Islet precursor cell (in vitro differentiated cells): ENCODE data around the gene VCP.
"Not testable (repeated sequence)": the region's sequence is repeated elsewhere in the genome, so short reads cannot be mapped to it uniquely, and the experiment has no call there.

Source experiments
- DNase-seq: peaks from one replicate; pipeline ENCODE4 v3.0.0-alpha.2; 2018

Gene VCP

DNA sequence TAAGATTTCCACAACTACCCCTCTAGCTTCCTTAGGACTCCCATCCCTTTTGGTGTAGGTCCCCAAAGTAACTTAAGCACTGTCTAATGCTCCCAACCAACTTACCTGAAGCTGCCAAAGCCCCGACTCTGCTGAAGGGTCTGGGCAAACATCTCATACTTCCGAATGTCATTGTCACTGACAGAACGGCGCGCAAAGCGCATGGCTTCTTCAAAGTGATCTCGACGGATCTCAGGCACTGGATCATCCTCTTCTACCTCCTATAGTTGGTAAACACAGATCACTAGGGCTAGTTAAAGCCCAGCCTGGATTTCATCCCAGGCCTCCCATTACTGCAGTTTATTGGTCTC is 15.2 kb downstream of the VCP start:
- no peak for DNase-seq

GRCh38 chr9:35056571-35057270 is 15.7 kb downstream of the VCP start:
- no peak for DNase-seq

DNA sequence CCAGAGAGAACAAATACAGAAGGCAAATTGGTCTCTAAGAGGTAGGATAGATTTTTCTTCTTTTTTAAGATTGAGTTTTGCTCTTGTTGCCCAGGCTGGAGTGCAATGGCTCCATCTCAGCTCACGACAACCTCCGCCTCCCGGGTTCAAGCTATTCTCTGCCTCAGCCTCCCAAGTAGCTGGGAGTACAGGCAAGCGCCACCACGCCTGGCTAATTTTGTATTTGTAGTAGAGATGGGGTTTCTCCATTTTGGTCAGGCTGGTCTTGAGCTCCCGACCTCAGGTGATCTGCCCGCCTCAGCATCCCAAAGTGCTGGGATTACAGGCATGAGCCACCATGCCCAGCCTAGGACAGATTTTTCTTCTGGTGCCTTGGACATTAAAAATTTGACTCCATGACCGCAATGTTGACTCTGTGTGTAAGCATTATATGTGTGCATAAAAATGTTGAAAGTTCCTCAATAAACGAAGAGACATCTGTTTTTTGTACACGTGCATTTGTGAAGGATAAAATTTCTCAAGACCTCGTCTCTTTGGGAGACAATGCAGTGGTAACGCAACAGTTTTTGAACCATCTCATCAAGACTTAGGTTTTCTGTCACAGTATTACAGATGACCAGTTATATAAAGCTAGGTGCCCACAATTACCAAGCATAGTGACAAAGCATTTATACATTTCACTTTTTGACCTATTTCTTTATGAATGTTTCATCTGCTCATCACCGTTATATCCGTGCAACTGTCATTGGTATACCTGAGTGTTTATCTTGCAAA is 17.4 kb downstream of the VCP start:
- no peak for DNase-seq

- DNase-seq: no peak
Observed at GRCh38 chr9:35054185-35054835, 18.1 kb downstream of the VCP start.

DNA sequence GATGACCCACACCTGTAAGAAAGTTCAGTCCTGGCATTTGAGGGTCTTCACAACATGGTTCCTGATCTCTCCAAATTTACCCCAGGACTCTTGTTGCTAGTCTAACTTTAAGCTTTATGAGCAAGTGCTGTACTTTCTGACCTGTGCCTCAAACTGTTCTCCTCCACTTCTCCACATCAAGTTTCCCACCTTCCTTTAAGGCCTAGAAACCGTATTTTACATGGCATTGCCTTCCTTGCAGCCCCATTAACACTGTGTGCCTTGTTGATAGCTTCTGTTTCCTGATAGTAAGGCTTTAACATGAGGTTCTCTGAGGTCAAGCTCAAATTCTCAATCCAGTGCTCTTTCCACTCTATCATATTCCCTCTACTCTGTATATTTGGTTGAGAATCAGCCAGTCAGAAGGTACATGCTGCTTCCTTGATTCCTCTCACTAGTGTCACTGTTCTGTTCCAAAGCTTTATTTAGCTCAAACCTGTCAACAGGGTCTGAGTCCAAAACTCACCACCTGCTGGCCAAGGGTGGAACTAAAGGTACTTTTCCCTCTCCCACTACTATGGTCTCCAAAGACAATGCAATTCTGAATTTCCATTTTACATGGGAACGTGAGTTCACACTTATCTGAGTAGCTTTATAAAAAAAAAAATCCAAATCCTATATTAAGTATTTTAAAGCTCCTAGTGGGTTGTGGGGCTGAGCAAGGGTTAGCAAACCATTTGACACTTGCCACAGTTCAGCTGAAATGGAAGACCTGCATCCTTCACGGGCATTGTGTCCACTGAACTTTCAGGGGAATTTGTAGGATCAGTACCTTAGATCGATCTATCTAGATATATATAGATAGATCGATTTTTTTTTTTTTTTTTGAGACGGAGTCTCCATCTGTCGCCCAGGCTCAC is 21.1 kb downstream of the VCP start:
- DNase-seq: no peak

DNA sequence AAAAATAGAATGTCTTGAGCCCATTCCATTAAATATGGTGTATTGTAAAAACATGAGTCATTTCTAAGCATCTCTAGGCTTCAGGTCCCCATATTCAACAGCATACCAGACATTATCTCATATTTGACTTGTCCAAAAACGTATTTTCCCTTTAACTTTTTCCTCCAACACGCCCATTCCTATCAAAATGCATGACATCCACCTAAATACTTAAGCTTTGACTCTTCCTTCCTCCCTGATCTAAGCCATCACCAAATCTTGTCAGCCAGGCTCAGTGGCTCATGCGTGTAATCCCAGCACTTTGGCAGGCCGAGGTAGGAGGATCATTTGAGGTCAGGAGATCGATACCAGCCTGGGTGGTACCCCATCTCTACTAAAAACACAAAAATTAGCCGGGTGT is 23.9 kb downstream of the VCP start:
- no peak for DNase-seq

DNA sequence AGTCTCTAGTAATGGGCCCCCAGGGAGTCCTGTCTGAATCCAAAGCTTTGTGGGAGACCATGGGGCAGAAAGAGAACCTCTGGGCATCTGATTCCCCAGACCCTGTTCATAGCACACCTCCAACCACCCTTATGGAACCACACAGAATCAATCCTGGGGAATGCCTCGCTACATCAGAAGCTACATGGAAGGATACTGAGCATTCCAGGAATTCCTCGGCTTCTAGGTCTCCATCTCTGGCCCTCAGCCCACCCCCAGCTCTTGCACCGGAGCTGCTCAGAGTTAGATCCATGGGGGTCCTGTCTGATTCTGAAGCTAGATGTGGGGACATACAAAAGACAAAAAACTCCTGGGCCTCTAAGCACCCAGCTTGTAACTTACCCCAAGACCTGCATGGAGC is 28.4 kb downstream of the VCP start:
- DNase-seq: no peak

DNA sequence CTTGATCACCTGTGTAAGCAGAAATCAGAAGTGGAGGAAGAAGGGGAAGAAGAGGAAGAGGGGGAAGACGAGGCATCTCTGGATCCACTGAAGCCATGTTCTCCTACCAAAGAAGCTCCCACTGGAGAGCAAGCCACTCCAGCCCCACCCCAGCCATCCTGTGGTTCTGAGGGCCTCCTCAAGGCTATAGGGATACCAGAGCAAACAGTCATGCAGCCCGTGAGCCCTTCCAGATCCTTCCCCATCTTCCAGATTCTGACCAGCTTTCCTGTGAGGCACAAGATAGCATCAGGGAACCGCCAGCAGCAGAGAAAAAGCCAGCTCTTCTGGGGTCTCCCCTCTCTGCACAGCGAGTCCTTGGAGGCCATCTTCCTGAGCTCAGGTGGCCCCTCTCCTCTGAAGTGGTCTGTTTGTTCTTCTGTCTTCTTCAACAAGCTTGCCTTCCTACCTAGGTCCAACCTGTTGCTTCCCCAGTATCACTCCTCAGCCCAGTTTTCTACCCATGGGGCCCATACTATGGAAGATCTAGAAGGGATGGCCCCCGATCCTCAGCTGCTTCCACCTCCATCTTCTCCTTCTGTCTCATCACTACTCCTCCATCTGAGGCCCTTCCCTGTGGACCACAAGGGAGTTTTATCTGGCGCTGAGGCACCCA is 29.4 kb downstream of the VCP start:
- DNase-seq: no peak

GRCh38 chr9:35042081-35042604 is 30.3 kb downstream of the VCP start:
- DNase-seq: no peak

GRCh38 chr9:35035851-35036701 is 36.3 kb downstream of the VCP start:
- peak; percentile 68 for DNase-seq

GRCh38 chr9:35033101-35033500 is 39.3 kb downstream of the VCP start:
- no peak for DNase-seq

DNA sequence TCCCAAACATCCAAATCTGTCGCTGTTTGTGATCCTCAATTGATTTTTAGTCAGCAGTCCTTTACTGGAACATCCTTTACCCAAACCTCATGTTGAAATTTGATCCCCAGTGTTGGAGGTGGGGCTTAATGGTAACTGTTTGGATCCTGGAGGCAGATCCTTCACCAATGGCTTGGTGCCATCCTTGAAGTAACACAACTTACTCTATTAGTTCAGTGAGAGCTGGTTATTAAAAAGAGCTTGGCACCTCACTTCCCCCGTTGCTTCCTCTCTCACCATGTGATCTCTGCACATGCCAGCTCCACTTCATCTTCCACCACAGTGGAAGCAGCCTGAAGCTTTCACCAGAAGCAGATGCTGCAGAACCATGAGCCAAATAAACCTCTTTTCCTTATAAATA is 42.6 kb downstream of the VCP start:
- no peak for DNase-seq

- DNase-seq: no peak
Observed at GRCh38 chr9:35029241-35029640, 43.2 kb downstream of the VCP start.

GRCh38 chr9:35028341-35028740 is 44.1 kb downstream of the VCP start:
- DNase-seq: no peak

DNA sequence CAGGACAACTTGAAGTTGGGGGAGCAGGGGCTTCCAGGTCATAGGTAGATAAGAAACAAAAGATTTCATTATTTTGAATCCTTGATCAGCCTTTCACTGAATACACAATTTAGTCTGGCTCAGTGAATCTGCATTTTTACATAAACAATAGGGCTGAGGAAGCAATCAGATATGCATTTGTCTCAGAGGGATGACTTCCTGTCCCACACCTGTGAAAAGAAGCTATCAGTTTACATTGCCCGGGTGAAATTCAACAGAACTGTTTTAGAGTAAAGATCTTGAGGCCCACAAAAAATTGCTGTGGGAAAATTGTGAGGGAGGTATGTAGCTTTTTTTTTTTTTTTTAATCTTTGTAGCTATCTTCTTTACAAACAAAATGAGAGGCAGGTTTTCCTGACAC is 44.6 kb downstream of the VCP start:
- DNase-seq: no peak

DNA sequence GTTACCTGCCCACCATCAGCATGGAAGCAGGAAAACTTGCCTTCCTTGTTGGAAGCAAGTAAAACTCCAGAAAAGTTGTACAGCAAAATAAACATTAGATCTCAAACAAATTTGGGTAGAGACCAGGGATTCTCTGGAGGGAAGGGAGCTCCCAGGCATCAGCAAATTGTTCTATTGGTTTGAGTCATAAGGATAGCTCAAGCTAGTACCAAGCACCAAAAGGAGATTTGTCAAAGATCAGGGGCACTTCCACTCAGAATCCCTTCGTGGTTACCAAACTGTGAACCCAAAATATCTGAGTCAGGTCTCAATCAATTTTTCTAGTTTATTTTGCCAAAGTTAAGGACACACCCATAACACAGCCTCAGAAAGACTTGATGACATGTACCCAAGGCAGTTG is 45.1 kb downstream of the VCP start:
- DNase-seq: no peak

DNA sequence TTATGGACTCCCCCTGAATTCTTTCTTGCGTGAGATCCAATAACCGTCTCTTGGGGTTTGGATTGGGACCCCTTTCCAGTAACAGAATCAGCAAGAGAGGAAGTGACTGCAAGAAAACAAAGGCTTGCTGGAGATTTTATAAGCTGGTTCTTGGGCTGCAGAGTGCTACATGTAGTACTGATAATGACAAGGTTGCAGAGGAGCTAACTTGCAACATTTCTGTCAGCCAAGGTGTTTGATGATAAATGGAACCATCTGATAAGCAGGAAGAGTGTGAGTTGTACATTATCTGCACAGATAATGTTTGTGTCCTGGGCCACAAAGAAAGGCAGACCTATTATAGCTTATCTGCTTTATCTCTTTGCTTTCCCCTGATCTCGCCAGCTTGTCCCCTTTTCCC is 45.8 kb downstream of the VCP start:
- no peak for DNase-seq

GRCh38 chr9:35023443-35023842 is 49.0 kb downstream of the VCP start:
- not testable (repeated sequence) for DNase-seq

GRCh38 chr9:35014517-35014916 is 57.9 kb downstream of the VCP start:
- no peak for DNase-seq

GRCh38 chr9:35010351-35010958 is 62.0 kb downstream of the VCP start:
- DNase-seq: no peak
